Erythroblast (primary cell): ENCODE results near the gene LRP3.
"Not testable (repeated sequence)": the region's sequence is repeated elsewhere in the genome, so short reads cannot be mapped to it uniquely, and the experiment has no call there.

Source experiments
- GATA1 ChIP-seq: IDR thresholded peaks from 2 replicates; pipeline ENCODE4 v1.6.1; 2011; ENCODE audit warnings: low read depth, mild to moderate bottlenecking, control low read depth, low read length, moderate library complexity
- POLR2A ChIP-seq: IDR thresholded peaks from 2 replicates; pipeline ENCODE4 v1.6.1; 2011; ENCODE audit warnings: mild to moderate bottlenecking, low read length

- TF ChIP-seq POLR2A, GATA1: not testable (repeated sequence)
These were observed 28.1 kb downstream of the LRP3 start for GRCh38 chr19:33222255-33222654.
